Spleen (tissue), 11 donors: ENCODE results near the gene CDH13. TPM values are rescaled to one million over a fixed set of nuclear protein-coding genes. Genes with fewer than 3 reads are reported as not detected.

Experiments used
- DNase-seq: peaks from one replicate; pipeline ENCODE4 v3.0.0-alpha.2; 2020
- H3K27ac ChIP-seq, 8 donors: fragments of 200-600 bp; sonication (generic) in 7 of 8; 1 replicate in 4 of 8; 2 replicates in 4 of 8; pipeline versions ENCODE4 v1.5.0 to v1.8.0; 2016 to 2021; ENCODE audit warnings: inconsistent platforms in 4 of 8, mild to moderate bottlenecking in 4 of 8, moderate library complexity in 1 of 8
- H3K27me3 ChIP-seq, 7 donors: fragments of 200-600 bp; sonication (generic) in 6 of 7; replicated peaks in 1 of 7; 1 replicate in 4 of 7; 2 replicates in 3 of 7; pipeline versions ENCODE4 v1.5.0 to v1.8.0; 2016 to 2021; ENCODE audit warnings: inconsistent platforms in 3 of 7, mild to moderate bottlenecking in 1 of 7
- H3K36me3 ChIP-seq, 6 donors: fragments of 200-600 bp; sonication (generic) in 5 of 6; 1 replicate in 4 of 6; 2 replicates in 2 of 6; pipeline versions ENCODE4 v1.5.0 to v1.8.0; 2016 to 2021; ENCODE audit warnings: inconsistent platforms in 2 of 6
- H3K4me1 ChIP-seq, 6 donors: fragments of 200-600 bp; sonication (generic) in 5 of 6; 1 replicate in 3 of 6; 2 replicates in 3 of 6; pipeline versions ENCODE4 v1.5.0 to v1.8.0; 2016 to 2021; ENCODE audit warnings: inconsistent platforms in 3 of 6
- H3K4me3 ChIP-seq, 8 donors: fragments of 200-600 bp; sonication (generic) in 7 of 8; 1 replicate in 4 of 8; 2 replicates in 4 of 8; pipeline versions ENCODE4 v1.5.0 to v1.8.0; 2016 to 2021; ENCODE audit warnings: inconsistent platforms in 4 of 8, mild to moderate bottlenecking in 4 of 8, moderate library complexity in 2 of 8
- H3K9me3 ChIP-seq, 8 donors: fragments of 200-600 bp; sonication (generic) in 7 of 8; 1 replicate in 4 of 8; 2 replicates in 4 of 8; pipeline versions ENCODE4 v1.5.0 to v1.8.0; 2016 to 2021; ENCODE audit warnings: inconsistent platforms in 4 of 8
- CTCF ChIP-seq, 11 experiments: fragments of 200-600 bp in 7 of 11; fragments of 450-650 bp in 4 of 11; sonication (generic) in 4 of 11; IDR thresholded peaks in 8 of 11; conservative IDR thresholded peaks in 3 of 11; 1 replicate in 7 of 11; 2 replicates in 4 of 11; pipeline versions ENCODE4 v1.4.0 to v1.8.0; 2016 to 2021; ENCODE audit warnings: antibody characterized with exemption in 11 of 11, inconsistent platforms in 4 of 11, mild to moderate bottlenecking in 1 of 11
- POLR2A ChIP-seq, 3 donors: fragments of 450-650 bp; IDR thresholded peaks; one replicate each; pipeline ENCODE4 v1.5.1; 2017; ENCODE audit warnings: antibody characterized with exemption in 3 of 3, mild to moderate bottlenecking in 1 of 3
- POLR2AphosphoS5 ChIP-seq, 3 donors: sonication (generic); formaldehyde crosslinking; IDR thresholded peaks; one replicate each; pipeline ENCODE4 v1.5.1; 2017; ENCODE audit warnings: antibody characterized with exemption in 3 of 3
- WGBS, 5 donors: extraction: QIAGEN DNeasy Blood & Tissue Kit in 3 of 5; methylation state at CpG; one replicate each; pipeline versions ENCODE4 v1.1.5 to v1.1.7; 2013 to 2018; 5-methylcytosine and 5-hydroxymethylcytosine counted together
- intact Hi-C: fragments of 100-400 bp; cut with DNase I; formaldehyde crosslinking; loops from one replicate; pipeline ENCODE4 v1.15.0; 2023; ENCODE audit warnings: low total_unique reads
- polyA plus RNA-seq, 3 donors: library from polyadenylated mRNA; stranded (reverse); fragments of 200-250 nt; gene quantifications; one replicate each; pipeline ENCODE4 v1.2.1, GENCODE V29; 2013
- total RNA-seq, 7 donors: library from RNA; depleted of rRNA in 3 of 7; stranded (reverse); fragments of >200 nt in 3 of 7; fragmentation: NEBNext Ultra II Directional in 4 of 7; extraction: Animal tissue kit (Norgen Biotek cat#: 25700) in 4 of 7; gene quantifications; one replicate each; pipeline versions ENCODE4 v1.1.0 to v1.2.1, GENCODE V29; 2016 to 2021
- donor health status: healthy with polysubstance abuse.
- donor health status: DM: no; HTN: no; CAD: no; lungs with moderate emphysema.
- donor health status: DM: no; HTN: no; CAD: no.
- donor health status: Bipolar disorder and iron deficiency.
- donor health status: healthy.
- donor health status: DM: no; HTN: no; CAD: no.
- donor health status: DM: yes; HTN: yes; CAD: no.

The CDH13 gene
- total and polyA plus RNA-seq, 10 donors, result 0.13 to 4.6 (median 1.1) TPM

DNA sequence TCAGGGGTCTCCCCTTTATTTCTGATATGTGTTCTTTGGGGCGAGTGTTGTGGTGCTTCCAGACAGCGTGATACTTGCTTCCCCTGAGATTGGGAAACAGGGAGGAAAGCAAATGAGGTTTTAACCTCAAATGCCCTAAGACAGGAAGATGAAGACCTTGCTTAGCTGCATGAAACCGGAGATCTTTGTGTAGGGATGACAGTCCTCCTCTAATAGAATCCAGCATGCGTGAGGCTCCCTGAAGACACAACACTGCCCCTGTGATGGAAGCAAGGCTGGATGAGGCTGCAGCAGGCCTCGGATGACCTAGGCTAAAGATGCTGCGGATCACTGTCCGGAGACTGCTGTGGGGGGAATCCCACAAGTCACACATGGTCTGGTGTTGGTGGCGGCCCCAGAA is 491.0 kb downstream of the CDH13 start:
- H3K9me3 ChIP-seq, result no peaks in the 10 kb centered on the region
- intact Hi-C loops, result no loop called here
- TF ChIP-seq CTCF (IDR thresholded peaks at IDR 0.05 in 8 of 11, conservative IDR thresholded peaks at IDR 0.05 in 3 of 11), result no peak
- TF ChIP-seq POLR2A (IDR thresholded peaks at IDR 0.05), result no peak
- TF ChIP-seq POLR2AphosphoS5 (IDR thresholded peaks at IDR 0.05), result no peak
- peaks cover 0 to 19% (median 0%) of the 10 kb centered on the region in 7 donors for H3K27me3 ChIP-seq
- no peaks in the 10 kb centered on the region for H3K4me1 ChIP-seq
- WGBS, 5 donors, result 72 to 92% (median 78%) methylated on average over 7 to 8 of the region's 8 CpGs
- no peak overlapping the region for H3K27ac ChIP-seq
- no peak for DNase-seq
- no peak overlapping the region for H3K4me3 ChIP-seq
- H3K36me3 ChIP-seq, result no peaks in the 10 kb centered on the region

GRCh38 chr16:83118365-83118764 is 491.6 kb downstream of the CDH13 start:
- Histone ChIP-seq H3K4me3 (no peak overlapping the region), H3K27ac (no peak overlapping the region), H3K4me1 (no peaks in the 10 kb centered on the region), H3K9me3 (no peaks in the 10 kb centered on the region), H3K27me3 (peaks cover 0 to 15% (median 0%) of the 10 kb centered on the region in 7 donors), H3K36me3 (no peaks in the 10 kb centered on the region)
- 66 to 78% (median 71%) methylated on average over 7 to 8 of the region's 8 CpGs for WGBS, 5 donors
- TF ChIP-seq POLR2AphosphoS5 (IDR thresholded peaks at IDR 0.05), result no peak
- TF ChIP-seq POLR2A (IDR thresholded peaks at IDR 0.05), result no peak
- no peak for TF ChIP-seq CTCF (IDR thresholded peaks at IDR 0.05 in 8 of 11, conservative IDR thresholded peaks at IDR 0.05 in 3 of 11)
- intact Hi-C loops, result no loop called here
- no peak for DNase-seq

- Histone ChIP-seq H3K4me1 (no peaks in the 10 kb centered on the region), H3K27ac (no peak overlapping the region), H3K27me3 (peaks cover 0 to 23% (median 0%) of the 10 kb centered on the region in 7 donors), H3K36me3 (no peaks in the 10 kb centered on the region), H3K4me3 (no peak overlapping the region), H3K9me3 (peaks cover 0 to 29% (median 20%) of the 10 kb centered on the region in 8 donors)
- DNase-seq, result no peak
- TF ChIP-seq POLR2AphosphoS5 (IDR thresholded peaks at IDR 0.05) (no peak), POLR2A (IDR thresholded peaks at IDR 0.05) (no peak), CTCF (IDR thresholded peaks at IDR 0.05 in 8 of 11, conservative IDR thresholded peaks at IDR 0.05 in 3 of 11) (no peak)
- intact Hi-C loops, result no loop called here
- 88 to 91% (median 88%) methylated on average over 6 of the region's 6 CpGs for WGBS, 5 donors
Measured at GRCh38 chr16:83125999-83126568, 499.3 kb downstream of the CDH13 start.

- no peak for DNase-seq
- peaks cover 0 to 29% (median 20%) of the 10 kb centered on the region in 8 donors for H3K9me3 ChIP-seq
- TF ChIP-seq POLR2A (IDR thresholded peaks at IDR 0.05) (no peak), CTCF (IDR thresholded peaks at IDR 0.05 in 8 of 11, conservative IDR thresholded peaks at IDR 0.05 in 3 of 11) (no peak), POLR2AphosphoS5 (IDR thresholded peaks at IDR 0.05) (no peak)
- H3K4me1 ChIP-seq, result no peaks in the 10 kb centered on the region
- peaks cover 0 to 31% (median 0%) of the 10 kb centered on the region in 7 donors for H3K27me3 ChIP-seq
- H3K27ac ChIP-seq, result no peak overlapping the region
- no peak overlapping the region for H3K4me3 ChIP-seq
- intact Hi-C loops, result no loop called here
- no peaks in the 10 kb centered on the region for H3K36me3 ChIP-seq
- 79 to 86% (median 86%) methylated on average over 6 of the region's 6 CpGs for WGBS, 5 donors
Measured at GRCh38 chr16:83128041-83128440, 501.3 kb downstream of the CDH13 start.
